SU-DHL-6 (cell line): ENCODE measurements around the gene SRL.

Experiments used
- H2AFZ ChIP-seq: fragments of 200-600 bp; sonication (generic); 2 replicates; pipeline ENCODE4 v1.6.1; 2014; ENCODE audit warnings: low read depth, mild to moderate bottlenecking, moderate library complexity, mixed read lengths, antibody characterized with exemption, low read length; ENCODE audit not compliant: severe bottlenecking
- H3F3A ChIP-seq: fragments of 200-600 bp; shearing (Covaris generic); 2 replicates; pipeline ENCODE4 v1.6.0; 2016; ENCODE audit warnings: antibody characterized with exemption, mild to moderate bottlenecking; ENCODE audit not compliant: insufficient read depth
- H3K27ac ChIP-seq: fragments of 200-600 bp; sonication (generic); 2 replicates; pipeline ENCODE4 v1.5.1; 2016; ENCODE audit warnings: low read depth, mild to moderate bottlenecking, low read length, moderate library complexity, mixed read lengths
- H3K27me3 ChIP-seq: fragments of 200-600 bp; sonication (generic), shearing (Covaris generic); 2 replicates; pipeline ENCODE4 v1.6.0; 2014; ENCODE audit warnings: mild to moderate bottlenecking, low read length
- H3K36me3 ChIP-seq: fragments of 200-600 bp; sonication (generic); 2 replicates; pipeline ENCODE4 v1.6.1; 2014; ENCODE audit warnings: mild to moderate bottlenecking, low read length, mixed read lengths
- H3K4me2 ChIP-seq: fragments of 300-600, 200-600 bp; shearing (Covaris generic), sonication (generic); 2 replicates; pipeline ENCODE4 v1.6.0; 2014; ENCODE audit warnings: low read length, low read depth, mild to moderate bottlenecking; ENCODE audit not compliant: poor library complexity, severe bottlenecking
- H3K4me3 ChIP-seq: fragments of 200-600 bp; sonication (generic); 2 replicates; pipeline ENCODE4 v1.5.1; 2014; ENCODE audit warnings: antibody characterized with exemption, low read length, mild to moderate bottlenecking, mixed read lengths; ENCODE audit not compliant: insufficient read depth, poor library complexity, severe bottlenecking
- H3K79me2 ChIP-seq: fragments of 200-600 bp; sonication (generic); 2 replicates; pipeline ENCODE4 v1.6.1; 2014; ENCODE audit warnings: mild to moderate bottlenecking, low read length, moderate library complexity; ENCODE audit not compliant: insufficient read depth
- H3K9ac ChIP-seq: fragments of 200-600 bp; sonication (generic); 2 replicates; pipeline ENCODE4 v1.7.0; 2014; ENCODE audit warnings: mild to moderate bottlenecking, low read length
- H3K9me2 ChIP-seq: fragments of 200-600 bp; sonication (generic); replicated peaks from 2 replicates; pipeline ENCODE4 v1.6.1; 2014; ENCODE audit warnings: low read length; ENCODE audit not compliant: insufficient read depth
- H3K9me3 ChIP-seq: fragments of 200-600 bp; sonication (generic); 2 replicates; pipeline ENCODE4 v1.6.1; 2014; ENCODE audit warnings: low read length, mixed read lengths; ENCODE audit not compliant: insufficient read depth
- H4K20me1 ChIP-seq: fragments of 200-600 bp; sonication (generic); 2 replicates; pipeline ENCODE4 v1.6.1; 2014; ENCODE audit warnings: low read depth, mild to moderate bottlenecking, antibody characterized with exemption, low read length, moderate library complexity, mixed read lengths
- CTCF ChIP-seq: fragments of 200-600 bp; sonication (generic); IDR thresholded peaks from one replicate; pipeline ENCODE4 v1.5.1; 2017; ENCODE audit warnings: antibody characterized with exemption, mild to moderate bottlenecking, low read length, moderate library complexity; ENCODE audit not compliant: insufficient read depth, poor library complexity, severe bottlenecking
- EZH2phosphoT487 ChIP-seq: fragments of 200-600 bp; sonication (generic), shearing (Covaris generic); conservative IDR thresholded peaks from 2 replicates; pipeline ENCODE4 v1.6.1; 2018; ENCODE audit warnings: mild to moderate bottlenecking, antibody characterized with exemption, low read length, moderate library complexity, mixed read lengths

The SRL gene

GRCh38 chr16:4205971-4206370, 35.9 kb downstream of the SRL start:
- H4K20me1 ChIP-seq: no peaks in the 10 kb centered on the region
- H3K9me3 ChIP-seq: no peaks in the 10 kb centered on the region
- no peak overlapping the region for H3K27ac ChIP-seq
- no peak overlapping the region for H3K4me3 ChIP-seq
- no peaks in the 10 kb centered on the region for H3K79me2 ChIP-seq
- no peak overlapping the region for H2AFZ ChIP-seq
- H3K9ac ChIP-seq: no peak overlapping the region
- H3F3A ChIP-seq: no peaks in the 10 kb centered on the region
- no peaks in the 10 kb centered on the region for H3K27me3 ChIP-seq
- TF ChIP-seq CTCF (no peak), EZH2phosphoT487 (no peak)
- no peak overlapping the region for H3K4me2 ChIP-seq
- H3K9me2 ChIP-seq: no peaks in the 10 kb centered on the region
- no peaks in the 10 kb centered on the region for H3K36me3 ChIP-seq

GRCh38 chr16:4204521-4204920, 37.4 kb downstream of the SRL start:
- H3K4me2 ChIP-seq: no peak overlapping the region
- no peaks in the 10 kb centered on the region for H3K27me3 ChIP-seq
- no peak overlapping the region for H3K9ac ChIP-seq
- H3K79me2 ChIP-seq: no peaks in the 10 kb centered on the region
- H3K4me3 ChIP-seq: no peak overlapping the region
- H4K20me1 ChIP-seq: no peaks in the 10 kb centered on the region
- H3K36me3 ChIP-seq: no peaks in the 10 kb centered on the region
- H2AFZ ChIP-seq: no peak overlapping the region
- no peaks in the 10 kb centered on the region for H3K9me2 ChIP-seq
- TF ChIP-seq EZH2phosphoT487: no peak
- TF ChIP-seq CTCF: no peak
- no peaks in the 10 kb centered on the region for H3F3A ChIP-seq
- no peaks in the 10 kb centered on the region for H3K9me3 ChIP-seq
- H3K27ac ChIP-seq: no peak overlapping the region

- H2AFZ ChIP-seq: no peak overlapping the region
- H3K9me2 ChIP-seq: no peaks in the 10 kb centered on the region
- no peak overlapping the region for H3K27ac ChIP-seq
- H3K9me3 ChIP-seq: no peaks in the 10 kb centered on the region
- H3K36me3 ChIP-seq: no peaks in the 10 kb centered on the region
- H3K9ac ChIP-seq: no peak overlapping the region
- no peak overlapping the region for H3K4me2 ChIP-seq
- H3K4me3 ChIP-seq: no peak overlapping the region
- no peaks in the 10 kb centered on the region for H3F3A ChIP-seq
- H4K20me1 ChIP-seq: no peaks in the 10 kb centered on the region
- no peaks in the 10 kb centered on the region for H3K79me2 ChIP-seq
- H3K27me3 ChIP-seq: no peaks in the 10 kb centered on the region
- TF ChIP-seq CTCF: no peak
- TF ChIP-seq EZH2phosphoT487: no peak
Observed at GRCh38 chr16:4203748-4204147, 38.1 kb downstream of the SRL start.
